ENCODE data around the gene CABCOCO1.

Gene CABCOCO1, protein sequence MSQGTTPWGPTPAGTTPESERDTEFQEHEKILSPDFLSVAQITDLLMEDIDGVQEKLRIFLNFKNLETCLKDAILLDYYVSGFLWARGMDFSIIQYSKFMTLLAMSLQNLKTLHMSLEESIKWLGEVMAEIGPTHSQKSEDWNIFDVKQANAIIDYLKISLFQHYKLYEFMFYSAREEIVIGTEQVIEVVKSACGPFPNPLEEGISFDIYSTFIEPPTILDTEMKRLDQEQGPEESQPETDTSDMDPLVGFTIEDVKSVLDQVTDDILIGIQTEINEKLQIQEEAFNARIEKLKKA

DNA sequence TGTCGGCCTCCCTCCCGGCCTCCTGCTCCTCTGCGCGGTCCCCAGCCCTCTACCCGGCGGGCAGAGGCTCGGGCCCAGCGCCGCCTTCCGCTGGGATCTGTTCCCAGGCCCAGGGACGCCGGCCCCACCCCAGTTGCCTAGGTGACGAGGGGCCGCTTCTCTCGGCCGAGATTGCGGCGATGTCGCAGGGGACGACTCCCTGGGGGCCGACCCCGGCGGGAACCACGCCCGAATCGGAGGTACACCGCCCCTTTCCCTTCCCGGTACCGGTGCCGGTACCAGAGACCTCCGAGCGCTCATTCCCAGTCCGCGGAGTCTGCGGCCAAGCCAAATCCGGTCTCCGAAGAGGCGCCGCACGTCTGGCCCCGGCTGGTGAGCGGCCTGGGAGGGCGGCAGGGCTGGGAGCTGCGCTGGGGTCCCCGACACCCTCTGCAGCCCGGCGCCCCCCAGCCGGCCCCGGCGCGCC is at the start of gene CABCOCO1:
CABCOCO1 (plus strand) TSS at position 136 of the 466 bp plus-strand sequence; CDS start at position 180, 44 bp downstream.
- no peak for DNase-seq (ENCODE audit: low read depth in 2 of 2)

DNA sequence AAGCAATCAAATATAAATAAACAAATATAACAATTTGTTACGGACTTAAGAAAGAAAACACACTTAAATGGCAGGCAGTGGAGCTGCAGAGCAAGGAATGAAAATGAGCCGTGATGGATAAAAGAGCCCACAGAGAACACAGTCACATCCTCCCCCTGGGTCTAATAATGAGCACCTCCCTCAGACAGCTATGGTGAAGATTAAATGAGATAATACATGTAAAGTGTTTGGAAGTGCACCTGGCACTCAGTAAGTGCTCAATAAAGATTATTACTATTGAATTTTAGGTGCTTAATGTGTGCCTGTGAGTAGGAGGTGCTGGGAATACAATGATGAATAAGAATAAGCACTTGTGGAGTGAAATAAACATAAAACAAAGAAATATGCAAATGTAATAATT is 49.1 kb upstream of the CABCOCO1 start:
- DNase-seq (ENCODE audit: low read depth in 2 of 2): no peak

DNA sequence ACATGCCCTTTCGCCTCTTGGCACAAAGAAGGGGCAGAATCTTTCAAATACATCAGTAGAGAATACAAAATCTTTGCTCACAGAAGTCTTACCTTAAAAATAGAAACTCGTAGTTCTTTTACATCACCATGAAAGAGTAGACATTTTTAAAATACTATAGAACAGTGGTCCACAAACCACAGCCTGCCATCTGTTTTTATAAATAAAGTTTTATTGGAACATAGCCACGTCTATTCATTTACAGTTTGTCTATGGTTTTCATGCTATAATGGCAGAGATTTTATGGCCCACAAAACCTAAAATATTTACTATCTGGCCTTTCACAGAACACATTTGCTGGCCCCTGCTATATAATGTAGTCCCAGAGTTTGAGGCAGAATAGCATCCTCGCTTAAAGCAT is 46.1 kb upstream of the CABCOCO1 start:
- DNase-seq (ENCODE audit: low read depth in 2 of 2): no peak

GRCh38 chr10:61617180-61617579 is 45.5 kb upstream of the CABCOCO1 start:
- DNase-seq (ENCODE audit: low read depth in 2 of 2): no peak

- no peak for DNase-seq (ENCODE audit: low read depth in 2 of 2)
Observed at GRCh38 chr10:61617586-61617985, 45.1 kb upstream of the CABCOCO1 start.

- DNase-seq (ENCODE audit: low read depth in 2 of 2): no peak
Observed at GRCh38 chr10:61618388-61618961, 44.3 kb upstream of the CABCOCO1 start.

GRCh38 chr10:61620506-61620905 is 42.2 kb upstream of the CABCOCO1 start:
- no peak for DNase-seq (ENCODE audit: low read depth in 2 of 2)

DNA sequence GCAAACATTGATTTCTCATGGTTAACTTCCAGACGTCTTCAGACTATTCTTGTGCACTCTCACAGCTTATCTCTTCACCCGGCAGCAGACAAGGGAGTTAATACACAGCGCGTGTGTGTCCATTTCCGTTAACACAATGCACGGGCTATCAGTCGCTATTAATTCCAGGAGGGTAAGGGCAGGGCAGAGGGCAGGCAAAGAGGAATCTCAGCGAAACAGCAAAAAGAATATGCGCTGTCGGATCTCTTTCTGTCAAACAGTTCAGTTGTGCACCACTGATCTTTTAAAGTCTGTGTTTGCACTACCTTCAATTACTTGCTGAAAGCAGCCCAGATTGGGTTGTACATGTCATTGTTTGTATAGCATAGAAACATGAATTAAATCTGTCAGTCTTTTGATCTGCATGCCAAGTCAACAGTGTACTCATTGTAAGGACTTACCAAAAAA is 41.1 kb upstream of the CABCOCO1 start:
- DNase-seq (ENCODE audit: low read depth in 2 of 2): no peak

DNA sequence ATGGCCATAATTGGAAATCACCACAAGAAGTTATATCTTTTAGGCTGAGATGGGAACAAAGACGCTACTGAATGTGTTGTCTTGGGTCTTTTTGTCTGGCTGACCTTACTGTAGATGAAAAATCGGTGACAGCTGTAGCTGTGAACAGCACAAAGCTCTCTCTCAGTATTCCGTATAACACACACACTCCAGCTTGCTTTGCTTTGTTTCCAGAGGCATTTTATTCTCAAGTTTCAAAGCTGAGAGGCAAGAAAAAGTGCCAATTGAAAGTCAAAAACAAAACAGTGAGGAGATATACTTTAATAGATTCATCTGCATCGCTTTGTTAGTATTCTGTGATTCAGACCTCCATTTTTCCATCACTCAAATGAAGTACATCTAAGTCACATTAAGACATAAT is 39.6 kb upstream of the CABCOCO1 start:
- DNase-seq (ENCODE audit: low read depth in 2 of 2): no peak

DNA sequence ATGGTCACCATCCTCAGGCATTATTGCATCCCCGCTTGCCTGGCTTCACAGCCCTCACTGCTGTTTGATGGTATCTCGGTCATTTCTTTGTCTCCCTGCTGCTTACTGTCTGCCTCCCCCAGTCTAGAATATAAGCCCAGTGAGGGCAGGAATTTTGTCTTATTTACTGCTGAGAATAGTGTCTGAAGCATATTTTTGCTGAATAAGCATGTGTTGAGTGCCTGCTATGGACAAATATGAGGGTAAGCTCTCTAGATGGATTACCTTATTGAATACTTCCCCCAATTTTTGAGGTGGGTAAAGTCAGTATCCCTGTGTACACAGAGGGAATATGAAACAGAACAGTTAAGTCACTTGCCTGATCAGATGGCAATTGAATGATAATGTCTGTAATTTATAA is 36.5 kb upstream of the CABCOCO1 start:
- no peak for DNase-seq (ENCODE audit: low read depth in 2 of 2)

GRCh38 chr10:61627266-61627665 is 35.5 kb upstream of the CABCOCO1 start:
- DNase-seq (ENCODE audit: low read depth in 2 of 2): no peak

DNA sequence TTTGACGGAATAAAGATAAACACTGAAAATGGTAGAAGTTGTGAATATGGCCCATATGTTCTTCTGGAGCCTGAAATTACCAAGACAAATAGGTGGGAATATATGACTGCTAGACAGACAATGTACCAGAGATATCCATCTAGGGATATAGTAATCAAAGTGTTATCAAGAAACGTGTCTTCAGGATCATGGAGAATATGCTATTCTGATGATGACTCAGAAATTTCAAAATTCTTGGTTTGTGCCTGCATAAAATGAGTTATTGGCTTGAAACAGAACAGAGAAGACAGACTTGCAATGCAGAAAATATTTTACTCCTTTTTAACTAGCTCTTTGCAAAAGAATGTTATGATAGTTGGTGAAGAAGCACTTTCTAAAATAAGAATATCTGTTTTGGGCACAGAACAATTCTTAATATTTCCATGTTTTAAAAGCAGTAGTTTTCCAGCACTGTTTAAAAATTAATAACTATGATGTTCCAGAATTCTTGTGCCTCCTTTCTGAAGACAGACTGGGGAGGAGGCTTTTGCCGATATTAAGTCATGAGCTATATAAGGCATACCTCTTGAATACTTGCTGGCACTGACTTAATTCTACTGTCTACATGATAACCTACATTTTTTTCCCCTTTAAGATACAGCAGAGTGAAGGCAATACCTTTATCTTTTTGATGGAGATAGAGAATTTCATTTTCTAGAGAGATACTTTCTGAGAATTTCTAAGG is 34.4 kb upstream of the CABCOCO1 start:
- no peak for DNase-seq (ENCODE audit: low read depth in 2 of 2)

DNA sequence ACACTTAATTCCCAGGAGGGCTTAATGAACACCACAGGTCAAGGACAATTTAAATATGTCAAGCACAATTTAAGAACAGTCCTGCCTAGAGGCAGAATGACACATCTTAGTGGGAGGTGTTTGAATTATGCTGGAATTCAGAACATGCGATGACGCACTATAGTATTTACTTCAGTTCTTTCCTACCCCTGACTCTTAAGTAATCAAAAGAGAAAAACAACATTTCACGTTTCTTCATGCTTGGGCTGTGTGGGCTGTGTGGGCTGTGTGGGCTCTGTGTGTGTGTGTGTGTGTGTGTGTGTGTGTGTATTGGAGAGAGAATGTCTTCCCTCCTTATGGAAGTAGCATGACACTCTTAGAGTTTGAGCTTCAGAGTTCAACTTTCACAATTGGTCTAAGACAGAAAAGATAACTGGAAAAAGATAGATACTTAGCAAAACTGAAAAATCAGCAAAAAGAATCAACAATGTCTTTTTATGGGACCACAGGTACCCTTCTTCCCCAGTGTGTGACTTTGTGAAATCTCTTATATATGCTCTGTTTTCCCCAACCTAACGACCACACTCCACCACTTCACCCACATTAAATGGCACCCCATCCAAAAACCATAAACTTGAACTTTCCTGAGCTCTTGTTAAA is 33.7 kb upstream of the CABCOCO1 start:
- DNase-seq (ENCODE audit: low read depth in 2 of 2): no peak

DNA sequence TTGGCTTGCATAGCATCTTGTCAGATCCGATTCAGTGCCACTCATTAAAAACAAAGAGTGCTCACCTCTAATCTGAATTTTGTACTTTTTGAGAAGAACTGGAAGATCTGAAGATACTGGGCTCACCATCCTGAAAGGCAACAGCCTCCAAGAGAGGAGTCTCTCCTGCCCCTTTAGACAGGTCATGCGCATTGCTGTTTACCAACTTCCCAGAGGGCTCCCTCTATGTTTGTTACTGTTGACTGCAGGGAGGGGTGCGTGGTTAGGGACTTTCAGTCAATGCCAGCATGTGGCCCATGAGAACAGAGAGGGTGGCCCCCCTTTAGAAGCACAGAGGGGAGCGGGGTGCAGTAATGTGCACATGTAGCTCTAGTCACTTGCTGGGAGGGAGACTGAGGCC is 33.2 kb upstream of the CABCOCO1 start:
- no peak for DNase-seq (ENCODE audit: low read depth in 2 of 2)

GRCh38 chr10:61632057-61632670 is 30.6 kb upstream of the CABCOCO1 start:
- no peak for DNase-seq (ENCODE audit: low read depth in 2 of 2)

DNA sequence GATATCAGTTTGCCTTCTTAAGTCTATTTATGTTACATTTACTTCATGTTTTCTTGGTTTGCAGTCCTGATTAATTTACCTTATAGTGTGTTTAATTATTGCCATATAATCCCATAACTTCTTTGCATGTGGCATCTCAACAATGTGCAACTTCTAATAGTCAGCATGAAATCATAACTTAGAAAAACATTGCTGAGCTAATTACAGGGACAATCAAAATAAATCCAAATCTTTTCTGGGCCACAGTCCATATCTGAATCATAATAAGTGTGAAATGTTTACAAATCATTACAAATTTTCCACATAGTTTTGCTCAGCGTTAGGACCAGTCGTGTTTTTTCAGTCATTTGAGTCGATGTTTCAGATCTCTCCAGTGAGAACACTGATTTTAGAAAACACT is 29.1 kb upstream of the CABCOCO1 start:
- no peak for DNase-seq (ENCODE audit: low read depth in 2 of 2)

DNA sequence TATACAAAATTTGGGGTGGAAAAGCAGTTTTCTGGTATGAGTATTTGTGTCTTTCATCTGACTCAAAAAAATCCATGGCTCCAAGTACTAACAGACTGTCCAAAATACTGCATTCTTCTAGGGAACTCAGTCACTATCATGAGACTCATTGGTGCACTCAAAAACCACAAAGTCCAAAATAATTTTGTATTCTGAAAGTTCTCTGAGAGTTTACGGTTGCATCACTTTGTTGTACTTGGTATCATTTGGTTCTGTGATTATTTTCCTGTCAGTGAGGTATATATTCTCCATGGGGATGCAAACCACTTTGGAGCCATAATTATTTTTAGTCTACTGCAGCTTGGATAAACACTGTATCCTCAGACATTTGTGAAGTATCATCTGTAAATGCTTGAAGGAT is 28.0 kb upstream of the CABCOCO1 start:
- no peak for DNase-seq (ENCODE audit: low read depth in 2 of 2)

- DNase-seq (ENCODE audit: low read depth in 2 of 2): no peak
Observed at GRCh38 chr10:61635471-61635870, 27.3 kb upstream of the CABCOCO1 start.

DNA sequence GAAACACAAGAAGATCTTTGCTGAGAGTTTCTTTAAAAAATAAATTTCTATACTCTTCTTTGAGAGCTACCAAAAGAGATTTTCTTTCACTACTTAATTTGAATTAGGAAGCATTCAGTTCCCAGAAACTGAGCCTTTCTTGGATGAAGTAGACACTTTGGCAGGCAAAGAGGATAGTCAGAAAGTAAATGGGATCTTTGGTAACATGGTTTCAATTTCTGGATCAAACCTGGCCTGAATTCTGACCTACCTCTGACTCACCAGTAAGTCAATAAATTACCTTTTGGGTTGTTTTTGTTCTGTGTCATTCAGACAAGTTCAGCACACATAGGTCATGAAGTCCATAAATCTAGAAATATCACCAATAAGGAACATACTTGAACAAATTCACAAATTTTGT is 26.8 kb upstream of the CABCOCO1 start:
- no peak for DNase-seq (ENCODE audit: low read depth in 2 of 2)

DNA sequence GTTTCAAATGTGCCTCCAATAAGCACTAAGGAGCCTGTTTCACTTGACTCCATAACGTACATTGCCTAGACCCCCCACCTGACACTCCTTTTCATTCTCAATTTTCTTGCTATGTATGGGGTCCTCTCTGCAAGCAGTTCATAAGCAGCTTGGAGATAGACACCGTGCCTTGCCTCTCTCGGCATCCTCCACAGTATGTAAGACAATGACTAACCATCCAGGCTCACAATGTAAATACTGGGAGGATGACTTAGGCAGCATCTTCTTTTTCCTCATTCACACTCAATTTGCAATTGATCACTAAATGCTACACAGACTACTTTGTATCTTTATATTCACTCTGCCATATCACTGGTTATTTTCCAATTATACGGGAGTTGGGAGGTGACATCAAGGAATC is 22.8 kb upstream of the CABCOCO1 start:
- DNase-seq (ENCODE audit: low read depth in 2 of 2): no peak

DNA sequence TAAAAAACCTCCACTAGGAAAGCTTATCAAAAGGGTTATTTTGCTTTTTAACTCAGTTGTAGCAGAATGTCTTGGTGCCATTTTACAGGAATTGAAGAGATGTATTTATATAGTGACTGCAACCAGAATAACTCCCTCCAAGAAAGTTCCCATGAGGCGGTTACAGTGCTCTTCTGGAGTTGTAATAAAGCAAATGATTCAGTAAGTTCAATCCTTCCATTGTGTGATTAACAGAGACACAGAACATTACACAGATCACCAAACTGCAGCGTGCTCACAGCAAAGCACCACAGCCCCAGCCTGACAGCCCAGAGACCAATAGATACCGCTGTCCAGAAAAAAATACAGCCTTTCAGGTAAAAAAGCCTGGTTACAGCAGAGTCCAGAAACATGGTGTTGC is 21.9 kb upstream of the CABCOCO1 start:
- no peak for DNase-seq (ENCODE audit: low read depth in 2 of 2)

GRCh38 chr10:61642150-61642571 is 20.6 kb upstream of the CABCOCO1 start:
- DNase-seq (ENCODE audit: low read depth in 2 of 2): no peak

All from stimulated activated CD8-positive, alpha-beta memory T cell treated with anti-CD3 and anti-CD28 coated beads, Interleukin-15, amount 100 ng/mL, for 4 hours (primary cell).